ENCODE measurements around the gene DRGX. TPM values are rescaled to one million over a fixed set of nuclear protein-coding genes. Genes with fewer than 3 reads are reported as not detected.

DRGX gene
- total and polyA plus RNA-seq, 12 donors = not detected

- Histone ChIP-seq H3K4me3 (no peak overlapping the region), H3K9me3 (peaks cover 0 to 13% (median 0%) of the 10 kb centered on the region in 11 donors), H3K27me3 (no peaks in the 10 kb centered on the region), H3K4me1 (no peaks in the 10 kb centered on the region), H3K36me3 (no peaks in the 10 kb centered on the region), H3K27ac (no peak overlapping the region)
- no peak for ATAC-seq
- intact Hi-C loops (cut with DNase I) = no loop called here
- no peak for DNase-seq
- TF ChIP-seq CTCF (IDR thresholded peaks at IDR 0.05) = no peak
- WGBS, 2 donors = 81 to 86% methylated on average over 3 of the region's 3 CpGs
Measured at GRCh38 chr10:49347827-49348226, 48.1 kb downstream of the DRGX start.

GRCh38 chr10:49347342-49347741 is 48.5 kb downstream of the DRGX start:
- ATAC-seq (no peak), DNase-seq (no peak)
- no peak overlapping the region for H3K27ac ChIP-seq
- intact Hi-C loops (cut with DNase I) = no loop called here
- no peaks in the 10 kb centered on the region for H3K36me3 ChIP-seq
- H3K4me1 ChIP-seq = no peaks in the 10 kb centered on the region
- no peak for TF ChIP-seq CTCF (IDR thresholded peaks at IDR 0.05)
- H3K4me3 ChIP-seq = no peak overlapping the region
- 92 to 93% methylated on average over 4 of the region's 4 CpGs for WGBS, 2 donors
- no peaks in the 10 kb centered on the region for H3K27me3 ChIP-seq
- peaks cover 0 to 13% (median 0%) of the 10 kb centered on the region in 11 donors for H3K9me3 ChIP-seq

- no peaks in the 10 kb centered on the region for H3K4me1 ChIP-seq
- no peaks in the 10 kb centered on the region for H3K27me3 ChIP-seq
- DNase-seq (no peak), ATAC-seq (no peak)
- intact Hi-C loops (cut with DNase I) = no loop called here
- 72 to 94% methylated on average over 2 of the region's 2 CpGs for WGBS, 2 donors
- H3K27ac ChIP-seq = no peak overlapping the region
- no peaks in the 10 kb centered on the region for H3K36me3 ChIP-seq
- H3K9me3 ChIP-seq = peaks cover 0 to 5% (median 0%) of the 10 kb centered on the region in 11 donors
- no peak overlapping the region for H3K4me3 ChIP-seq
- no peak for TF ChIP-seq CTCF (IDR thresholded peaks at IDR 0.05)
Measured at GRCh38 chr10:49344840-49345239, 51.0 kb downstream of the DRGX start.

GRCh38 chr10:49338604-49339003 is 57.3 kb downstream of the DRGX start:
- H3K4me3 ChIP-seq = no peak overlapping the region
- H3K9me3 ChIP-seq = peaks cover 0 to 3% (median 0%) of the 10 kb centered on the region in 11 donors
- no peak for TF ChIP-seq CTCF (IDR thresholded peaks at IDR 0.05)
- no peak for DNase-seq
- ATAC-seq = no peak
- H3K4me1 ChIP-seq = no peaks in the 10 kb centered on the region
- no peaks in the 10 kb centered on the region for H3K27me3 ChIP-seq
- intact Hi-C loops (cut with DNase I) = no loop called here
- no peak overlapping the region for H3K27ac ChIP-seq
- 86 to 92% methylated on average over 1 of the region's 1 CpG for WGBS, 2 donors
- no peaks in the 10 kb centered on the region for H3K36me3 ChIP-seq
